B cell (primary cell): Measurements from ENCODE around the gene WNK2.

Experiments
- EZH2 ChIP-seq: IDR thresholded peaks from 2 replicates; pipeline ENCODE4 v1.6.1; 2012; ENCODE audit warnings: borderline replicate concordance, low read depth, mild to moderate bottlenecking, moderate library complexity, low read length; ENCODE audit not compliant: insufficient read depth, poor library complexity, severe bottlenecking
- TF ChIP-seq, protein P1 (sequence below): fragments of 200-600 bp; IDR thresholded peaks from one replicate; pipeline ENCODE4 v1.8.0; 2022; ENCODE audit warnings: antibody characterized with exemption, mild to moderate bottlenecking

DNA sequence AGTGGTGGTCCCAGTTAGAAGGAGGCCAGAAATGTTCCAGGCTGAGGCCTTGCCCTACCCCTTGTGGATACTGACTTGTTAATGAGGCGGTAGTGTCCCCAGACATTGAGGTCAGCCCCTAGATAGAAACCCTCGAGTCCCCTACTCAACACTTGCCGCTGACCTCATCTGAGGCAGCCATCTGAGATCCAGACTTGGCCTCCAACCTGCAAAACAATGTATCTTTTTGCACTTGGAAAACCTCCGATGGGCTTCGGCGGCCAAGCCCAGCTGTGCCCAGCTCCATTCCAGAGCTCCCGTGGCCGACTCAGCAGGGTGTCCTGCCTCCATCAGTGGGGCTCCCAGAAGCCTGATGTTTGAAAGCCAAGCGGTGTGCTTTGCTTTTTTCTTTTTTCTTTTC lies 122.1 kb downstream of the WNK2 start:
- TF ChIP-seq, protein P1, sequence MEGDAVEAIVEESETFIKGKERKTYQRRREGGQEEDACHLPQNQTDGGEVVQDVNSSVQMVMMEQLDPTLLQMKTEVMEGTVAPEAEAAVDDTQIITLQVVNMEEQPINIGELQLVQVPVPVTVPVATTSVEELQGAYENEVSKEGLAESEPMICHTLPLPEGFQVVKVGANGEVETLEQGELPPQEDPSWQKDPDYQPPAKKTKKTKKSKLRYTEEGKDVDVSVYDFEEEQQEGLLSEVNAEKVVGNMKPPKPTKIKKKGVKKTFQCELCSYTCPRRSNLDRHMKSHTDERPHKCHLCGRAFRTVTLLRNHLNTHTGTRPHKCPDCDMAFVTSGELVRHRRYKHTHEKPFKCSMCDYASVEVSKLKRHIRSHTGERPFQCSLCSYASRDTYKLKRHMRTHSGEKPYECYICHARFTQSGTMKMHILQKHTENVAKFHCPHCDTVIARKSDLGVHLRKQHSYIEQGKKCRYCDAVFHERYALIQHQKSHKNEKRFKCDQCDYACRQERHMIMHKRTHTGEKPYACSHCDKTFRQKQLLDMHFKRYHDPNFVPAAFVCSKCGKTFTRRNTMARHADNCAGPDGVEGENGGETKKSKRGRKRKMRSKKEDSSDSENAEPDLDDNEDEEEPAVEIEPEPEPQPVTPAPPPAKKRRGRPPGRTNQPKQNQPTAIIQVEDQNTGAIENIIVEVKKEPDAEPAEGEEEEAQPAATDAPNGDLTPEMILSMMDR, result no peak
- no peak for TF ChIP-seq EZH2
